ENCODE data around the gene AP3M1.

Gene AP3M1

DNA sequence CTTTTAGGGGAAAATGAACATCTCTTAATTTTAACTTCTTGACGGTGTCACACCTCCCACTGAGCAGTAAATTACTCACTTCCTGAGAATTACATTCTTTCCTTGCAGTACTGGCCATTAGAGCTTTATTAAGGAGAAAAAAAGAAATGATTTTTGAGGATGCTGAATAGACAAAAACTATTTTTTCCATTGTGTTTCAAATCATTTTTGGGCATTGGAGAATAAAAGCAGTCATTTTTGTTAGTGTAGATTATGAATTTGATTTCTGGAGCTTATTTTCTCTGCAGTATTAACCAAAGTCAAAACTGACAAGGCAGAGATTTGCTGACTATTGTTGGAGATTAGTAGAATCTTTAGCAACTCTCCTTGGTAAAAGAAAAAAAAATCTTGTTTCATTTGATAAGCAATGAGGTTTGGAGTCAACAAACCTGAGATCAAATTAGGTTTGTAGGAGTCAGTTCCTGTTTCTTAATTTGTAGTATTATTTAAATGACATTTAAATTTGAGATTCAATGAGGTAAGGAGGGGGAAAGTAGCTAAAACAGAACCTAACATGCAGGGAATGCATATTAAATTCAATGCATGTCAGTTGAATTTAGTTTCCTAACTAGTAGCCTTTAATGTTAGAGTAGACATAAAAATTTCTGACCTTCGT is 70.6 kb downstream of the AP3M1 start:
- DNase-seq (ENCODE audit: low spot score) = peak; percentile 8

- DNase-seq (ENCODE audit: low spot score) = no peak
These were observed 71.3 kb downstream of the AP3M1 start for GRCh38 chr10:74079028-74079935.

GRCh38 chr10:74078037-74078436 is 72.6 kb downstream of the AP3M1 start:
- no peak for DNase-seq (ENCODE audit: low spot score)

- no peak for DNase-seq (ENCODE audit: low spot score)
These were observed 73.2 kb downstream of the AP3M1 start for GRCh38 chr10:74077416-74077815.

DNA sequence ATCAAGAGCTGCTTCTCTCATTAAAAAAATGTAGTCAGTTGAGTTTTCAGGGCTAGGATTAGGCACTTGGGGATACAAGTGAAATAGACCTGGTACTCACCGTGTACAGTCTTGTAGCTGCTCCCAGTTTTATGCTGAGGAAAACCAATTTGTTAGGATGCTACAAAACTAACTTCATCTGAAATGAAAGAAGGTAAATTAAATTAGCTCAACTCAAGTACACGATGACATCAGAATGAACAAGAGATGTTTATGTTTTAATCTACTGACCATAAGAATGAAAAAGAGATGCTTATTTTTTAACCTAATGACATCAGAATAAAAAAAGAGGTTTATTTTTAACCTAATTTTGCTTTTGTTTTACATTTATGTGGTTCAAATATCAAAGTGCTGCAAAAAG is 73.7 kb downstream of the AP3M1 start:
- DNase-seq (ENCODE audit: low spot score) = no peak

DNA sequence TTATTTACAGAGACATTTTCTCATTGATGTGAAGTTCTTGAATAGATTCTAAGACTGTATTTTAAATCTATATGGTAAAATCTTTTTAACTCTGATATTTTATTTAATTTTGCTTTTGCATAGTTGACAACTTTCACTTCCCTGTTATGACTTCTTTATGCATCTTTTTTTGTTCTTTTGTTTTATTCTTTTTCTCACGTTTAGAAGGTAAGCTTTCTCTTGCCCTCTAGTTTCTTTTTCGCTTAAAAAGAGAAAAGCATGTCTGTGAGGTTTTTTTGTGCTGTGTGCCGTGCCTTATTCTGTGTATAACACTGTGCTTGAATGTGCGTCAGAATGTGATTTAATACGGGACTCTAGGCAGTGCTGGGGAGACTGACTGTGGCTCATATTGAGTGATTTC is 74.7 kb downstream of the AP3M1 start:
- no peak for DNase-seq (ENCODE audit: low spot score)

DNA sequence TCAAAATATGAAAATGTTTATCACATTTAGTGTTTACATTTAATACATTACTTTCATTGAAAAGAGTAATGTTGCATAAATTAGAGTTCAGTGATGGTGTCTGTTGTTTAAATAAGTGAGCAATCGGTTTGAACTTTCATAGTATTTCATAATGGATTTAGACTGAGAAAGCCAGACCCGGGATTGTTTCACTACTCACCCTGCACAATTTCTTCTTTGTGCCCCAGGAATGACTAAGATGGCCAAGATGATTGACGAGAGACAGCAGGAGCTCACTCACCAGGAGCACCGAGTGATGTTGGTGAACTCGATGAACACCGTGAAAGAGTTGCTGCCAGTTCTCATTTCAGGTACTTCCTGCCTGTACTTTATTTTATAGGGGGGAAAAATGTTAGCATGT is 78.1 kb downstream of the AP3M1 start:
- peak; percentile 56 for DNase-seq (ENCODE audit: low spot score)

DNA sequence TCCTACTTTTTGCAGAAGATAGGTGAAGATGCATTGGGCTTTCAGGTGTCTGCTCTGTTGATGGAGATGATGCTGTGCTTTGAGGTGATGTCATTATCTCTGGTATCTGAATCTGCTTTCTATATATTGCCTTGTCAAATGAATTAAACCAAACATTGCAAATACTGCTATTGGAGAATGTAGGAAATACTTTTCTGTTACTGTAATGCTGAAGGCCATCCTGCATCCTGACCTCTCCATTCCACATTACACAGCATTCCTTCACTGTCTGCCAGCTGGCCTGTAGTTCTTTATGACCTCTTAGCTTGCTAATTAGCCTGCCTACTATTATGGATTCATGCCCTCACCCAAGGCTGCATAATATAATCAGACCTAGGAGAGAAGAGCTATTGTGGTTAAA is 79.5 kb downstream of the AP3M1 start:
- DNase-seq (ENCODE audit: low spot score) = no peak

Measured in COLO829 (cell line).